Type B pancreatic cell (in vitro differentiated cells): Measurements from ENCODE around the gene CDK16. TPM values are rescaled to one million over a fixed set of nuclear protein-coding genes. Genes with fewer than 3 reads are reported as not detected.

Experiments used
- DNase-seq: peaks from one replicate; pipeline ENCODE4 v3.0.0; 2021; ENCODE audit warnings: mixed read lengths; ENCODE audit not compliant: unreplicated experiment; ENCODE audit errors: extremely low spot score
- H3K27ac Mint-ChIP-seq: 2 replicates; pipeline ENCODE4 v1.8.0; 2021; ENCODE audit warnings: mild to moderate bottlenecking, mixed read lengths
- H3K27me3 Mint-ChIP-seq: 2 replicates; pipeline ENCODE4 v1.8.0; 2021; ENCODE audit warnings: mixed read lengths
- H3K36me3 Mint-ChIP-seq: 2 replicates; pipeline ENCODE4 v1.8.0; 2021; ENCODE audit warnings: mixed read lengths
- H3K4me1 Mint-ChIP-seq: one replicate; pipeline ENCODE4 v1.8.0; 2021; ENCODE audit warnings: mixed read lengths; ENCODE audit not compliant: unreplicated experiment
- H3K4me3 Mint-ChIP-seq: 2 replicates; pipeline ENCODE4 v1.8.0; 2021; ENCODE audit warnings: mild to moderate bottlenecking, mixed read lengths
- H3K9me3 Mint-ChIP-seq: 2 replicates; pipeline ENCODE4 v1.8.0; 2021; ENCODE audit warnings: mixed read lengths
- CTCF ChIP-seq: fragments of 200-600 bp; sonication (generic); conservative IDR thresholded peaks from 2 replicates; pipeline ENCODE4 v1.5.0; 2021; ENCODE audit warnings: antibody characterized with exemption, mild to moderate bottlenecking
- total RNA-seq: library from RNA; stranded (reverse); gene quantifications from 2 replicates; pipeline ENCODE4 v1.2.1, GENCODE V29; 2021; ENCODE audit warnings: low replicate concordance

CDK16 gene
- total RNA-seq, 1 donor from 2014 or later: 234 TPM

DNA sequence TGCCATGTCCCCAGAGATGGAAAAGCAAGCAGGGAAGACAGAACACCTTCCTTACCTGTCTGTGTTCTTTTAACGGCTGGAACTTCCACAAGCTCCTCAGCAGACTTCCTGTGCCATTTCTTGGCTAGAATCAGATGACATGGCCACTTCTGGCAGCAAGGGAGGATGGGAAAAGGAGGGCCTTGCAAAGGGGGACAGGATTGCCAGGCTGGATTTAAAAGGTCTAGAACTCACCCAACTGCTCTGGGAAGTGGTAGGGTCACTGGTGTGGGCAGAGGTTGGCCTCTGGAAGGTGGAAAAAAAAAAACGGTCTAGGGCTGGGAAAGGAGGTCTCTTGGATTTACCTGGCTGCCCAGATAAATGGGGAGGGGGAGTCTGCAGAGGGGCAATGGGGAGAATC is 12.7 kb downstream of the CDK16 start:
- DNase-seq: no peak
- Mint-ChIP-seq H3K4me3 (peak overlapping the region; percentile 53), H3K27ac (peak overlapping the region; percentile 100), H3K4me1 (peaks cover 29% of the 10 kb centered on the region), H3K9me3 (no peaks in the 10 kb centered on the region), H3K36me3 (peaks cover 20% of the 10 kb centered on the region), H3K27me3 (no peaks in the 10 kb centered on the region)
- no peak for TF ChIP-seq CTCF

- Mint-ChIP-seq H3K27me3 (no peaks in the 10 kb centered on the region), H3K27ac (peak overlapping the region; percentile 100), H3K4me1 (peaks cover 39% of the 10 kb centered on the region), H3K4me3 (peak overlapping the region; percentile 96), H3K36me3 (peaks cover 20% of the 10 kb centered on the region), H3K9me3 (no peaks in the 10 kb centered on the region)
- no peak for TF ChIP-seq CTCF
- DNase-seq: no peak
Observed at GRCh38 chrX:47232197-47232802, 13.8 kb downstream of the CDK16 start.

DNA sequence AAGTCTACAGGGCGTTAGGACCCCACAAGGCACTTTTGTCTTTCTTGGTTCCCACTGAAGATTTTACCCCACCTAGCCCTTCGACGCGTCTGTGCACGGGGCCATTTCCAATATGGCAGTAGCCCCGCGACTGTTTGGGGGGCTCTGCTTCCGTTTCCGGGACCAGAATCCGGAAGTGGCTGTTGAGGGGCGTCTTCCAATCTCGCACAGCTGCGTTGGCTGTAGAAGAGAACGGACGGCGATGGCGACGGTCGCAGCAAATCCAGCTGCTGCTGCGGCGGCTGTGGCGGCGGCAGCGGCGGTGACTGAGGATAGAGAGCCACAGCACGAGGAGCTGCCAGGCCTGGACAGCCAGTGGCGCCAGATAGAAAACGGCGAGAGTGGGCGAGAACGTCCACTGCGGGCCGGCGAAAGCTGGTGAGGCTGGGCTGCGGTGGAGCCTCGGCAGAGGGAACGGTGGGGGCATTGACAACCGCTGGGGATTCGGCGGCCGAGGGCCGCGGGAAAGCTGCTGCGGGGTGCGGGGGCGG is 14.4 kb downstream of the CDK16 start, which contains the start of gene USP11:
USP11 (plus strand) TSS at position 207 of the 530 bp plus-strand sequence; CDS start at position 242, 35 bp downstream.
- Mint-ChIP-seq H3K4me3 (peak within 1 kb of the TSS; percentile 96), H3K4me1 (peaks cover 39% of the 10 kb centered on the region), H3K9me3 (no peaks in the 10 kb centered on the region), H3K27ac (peak within 1 kb of the TSS; percentile 100), H3K27me3 (no peaks in the 10 kb centered on the region), H3K36me3 (peaks cover 18% of the 10 kb centered on the region)
- TF ChIP-seq CTCF: no peak
- no peak for DNase-seq

- Mint-ChIP-seq H3K27ac (peak overlapping the region; percentile 100), H3K9me3 (no peaks in the 10 kb centered on the region), H3K27me3 (no peaks in the 10 kb centered on the region), H3K4me1 (peaks cover 39% of the 10 kb centered on the region), H3K4me3 (peak overlapping the region; percentile 96), H3K36me3 (peaks cover 12% of the 10 kb centered on the region)
- no peak for TF ChIP-seq CTCF
- peak; percentile 98 for DNase-seq
Observed at GRCh38 chrX:47233333-47234113, 15.0 kb downstream of the CDK16 start.

DNA sequence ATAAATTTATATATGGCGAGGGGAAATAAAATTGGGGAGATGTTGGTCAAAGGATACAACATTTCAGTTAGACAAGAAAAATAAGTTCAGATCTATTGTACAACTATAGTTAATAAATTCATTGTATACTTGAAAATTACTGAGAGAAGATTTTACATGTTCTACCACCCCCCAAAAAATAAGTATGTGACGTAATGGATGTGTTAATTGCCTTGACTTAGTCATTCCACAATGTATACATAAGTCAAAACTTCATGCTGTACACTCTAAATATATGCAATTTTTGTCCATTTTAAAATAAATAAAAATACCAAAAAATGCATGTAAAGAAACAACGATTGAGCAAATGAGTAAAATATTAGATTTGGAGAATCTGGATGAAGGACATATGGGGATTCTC is 16.1 kb downstream of the CDK16 start:
- H3K4me1 Mint-ChIP-seq: peaks cover 39% of the 10 kb centered on the region

More for the DNA sequence above, 16.1 kb downstream of the CDK16 start:
- Mint-ChIP-seq H3K4me3 (peak overlapping the region; percentile 96), H3K9me3 (no peaks in the 10 kb centered on the region), H3K27ac (peak overlapping the region; percentile 100), H3K36me3 (peaks cover 8% of the 10 kb centered on the region), H3K27me3 (no peaks in the 10 kb centered on the region)
- no peak for TF ChIP-seq CTCF
- DNase-seq: no peak
